B cell (primary cell): ENCODE measurements around the gene ST3GAL3.

Experiments
- CTCF ChIP-seq: fragments of 200-600 bp; IDR thresholded peaks from one replicate; pipeline ENCODE4 v1.8.0; 2022; ENCODE audit warnings: antibody characterized with exemption, mild to moderate bottlenecking
- EZH2 ChIP-seq: IDR thresholded peaks from 2 replicates; pipeline ENCODE4 v1.6.1; 2012; ENCODE audit warnings: borderline replicate concordance, low read depth, mild to moderate bottlenecking, moderate library complexity, low read length; ENCODE audit not compliant: insufficient read depth, poor library complexity, severe bottlenecking

- TF ChIP-seq CTCF: no peak
- TF ChIP-seq EZH2: no peak
Measured at GRCh38 chr1:43861337-43861736, 154.0 kb downstream of the ST3GAL3 start.
